Sigmoid colon (tissue), 7 donors: ENCODE measurements around the gene YIPF3. TPM values are rescaled to one million over a fixed set of nuclear protein-coding genes. Genes with fewer than 3 reads are reported as not detected.

Experiments used
- DNase-seq: peaks from one replicate; pipeline ENCODE4 v3.0.0-alpha.2; 2019
- H3K27ac ChIP-seq, 4 donors: fragments of 200-600 bp; sonication (generic); one replicate each; pipeline ENCODE4 v1.5.1; 2016 to 2019; ENCODE audit warnings: mild to moderate bottlenecking in 1 of 4
- H3K27me3 ChIP-seq, 3 donors: fragments of 200-600 bp; sonication (generic); one replicate each; pipeline ENCODE4 v1.5.1; 2019; ENCODE audit warnings: mild to moderate bottlenecking in 1 of 3
- H3K36me3 ChIP-seq, 4 donors: fragments of 200-600 bp; sonication (generic); one replicate each; pipeline ENCODE4 v1.5.1; 2016 to 2019
- H3K4me1 ChIP-seq, 4 donors: fragments of 200-600 bp; sonication (generic); one replicate each; pipeline ENCODE4 v1.5.1; 2017 to 2019
- H3K4me3 ChIP-seq, 4 donors: fragments of 200-600 bp; sonication (generic); one replicate each; pipeline ENCODE4 v1.5.1; 2017 to 2019; ENCODE audit warnings: mild to moderate bottlenecking in 2 of 4, moderate library complexity in 1 of 4
- H3K9me3 ChIP-seq, 4 donors: fragments of 200-600 bp in 3 of 4; sonication (generic) in 3 of 4; one replicate each; pipeline versions ENCODE4 v1.5.1 to v1.6.1; 2013 to 2019
- CTCF ChIP-seq, 4 experiments: fragments of 450-650 bp in 3 of 4; fragments of 200-600 bp in 1 of 4; IDR thresholded peaks; one replicate each; pipeline ENCODE4 v1.5.1; 2016 to 2019; ENCODE audit warnings: antibody characterized with exemption in 4 of 4, mild to moderate bottlenecking in 3 of 4, moderate library complexity in 2 of 4
- EP300 ChIP-seq, 4 donors: sonication (generic); formaldehyde crosslinking; IDR thresholded peaks; one replicate each; pipeline ENCODE4 v1.6.1; 2017; ENCODE audit warnings: antibody characterized with exemption in 4 of 4
- POLR2A ChIP-seq, 2 donors: fragments of 450-650 bp; IDR thresholded peaks; one replicate each; pipeline ENCODE4 v1.6.1; 2016; ENCODE audit warnings: antibody characterized with exemption in 2 of 2, mild to moderate bottlenecking in 2 of 2, moderate library complexity in 2 of 2
- POLR2AphosphoS5 ChIP-seq, 4 donors: sonication (generic); formaldehyde crosslinking; IDR thresholded peaks; one replicate each; pipeline ENCODE4 v1.6.1; 2017; ENCODE audit warnings: antibody characterized with exemption in 4 of 4
- WGBS, 2 donors: extraction: QIAGEN DNeasy Blood & Tissue Kit; methylation state at CpG; one replicate each; pipeline ENCODE4 v1.1.7; 2013; 5-methylcytosine and 5-hydroxymethylcytosine counted together
- intact Hi-C: fragments of 100-400 bp; cut with DNase I; formaldehyde crosslinking; loops from one replicate; pipeline ENCODE4 v1.15.1; 2023
- polyA plus RNA-seq, 3 donors: library from polyadenylated mRNA; stranded (reverse); fragments of 200-250 nt; gene quantifications; one replicate each; pipeline ENCODE4 v1.2.3, GENCODE V29; 2013
- total RNA-seq, 4 donors: library from RNA; depleted of rRNA; stranded (reverse); fragments of >200 nt; gene quantifications; one replicate each; pipeline ENCODE4 v1.1.0, GENCODE V29; 2016
- donor health status: healthy with polysubstance abuse.
- donor health status: Bipolar disorder and iron deficiency.
- donor health status: healthy.

YIPF3 gene
- total and polyA plus RNA-seq, 7 donors = 35.4 to 93.6 (median 65.6) TPM

- DNase-seq = no peak
- peak overlapping the region; percentile 84 to 91 (median 85) for H3K27ac ChIP-seq
- H3K4me1 ChIP-seq = peaks cover 0 to 41% (median 35%) of the 10 kb centered on the region in 4 donors
- intact Hi-C loops = loop anchor here (2.0 to 10.0 kb wide), 2 partner anchors 111 to 343 kb away; partner anchors contain the start of genes GTPBP2 and SRF
- peak in 1 of 4 experiments; percentile 7 for TF ChIP-seq CTCF (IDR thresholded peaks at IDR 0.05)
- TF ChIP-seq POLR2AphosphoS5 (IDR thresholded peaks at IDR 0.05) = no peak
- H3K27me3 ChIP-seq = no peaks in the 10 kb centered on the region
- peak overlapping the region; percentile 73 to 94 (median 79) for H3K4me3 ChIP-seq
- 1 to 5% methylated on average over 10 of the region's 10 CpGs for WGBS, 2 donors
- no peaks in the 10 kb centered on the region for H3K9me3 ChIP-seq
- H3K36me3 ChIP-seq = peaks cover 38 to 66% (median 52%) of the 10 kb centered on the region in 4 donors
These were observed 1.0 kb upstream of the YIPF3 start for GRCh38 chr6:43517505-43518357.

- H3K4me3 ChIP-seq = peak overlapping the region; percentile 73 to 94 (median 79)
- no peak for DNase-seq
- H3K27ac ChIP-seq = peak overlapping the region; percentile 84 to 91 (median 85)
- WGBS, 2 donors = 0 to 1% methylated on average over 10 of the region's 10 CpGs
- H3K36me3 ChIP-seq = peaks cover 42 to 66% (median 51%) of the 10 kb centered on the region in 4 donors
- H3K4me1 ChIP-seq = peaks cover 0 to 41% (median 35%) of the 10 kb centered on the region in 4 donors
- intact Hi-C loops = loop anchor here (2.0 to 10.0 kb wide), 2 partner anchors 112 to 342 kb away; partner anchors contain the start of genes GTPBP2 and SRF
- no peaks in the 10 kb centered on the region for H3K27me3 ChIP-seq
- TF ChIP-seq EP300 (IDR thresholded peaks at IDR 0.05) (no peak), POLR2A (IDR thresholded peaks at IDR 0.05) (no peak), POLR2AphosphoS5 (IDR thresholded peaks at IDR 0.05) (no peak), CTCF (IDR thresholded peaks at IDR 0.05) (no peak)
- no peaks in the 10 kb centered on the region for H3K9me3 ChIP-seq
These were observed 394 bp downstream of the YIPF3 start for GRCh38 chr6:43516367-43516696.

GRCh38 chr6:43515808-43516207, 918 bp downstream of the YIPF3 start:
- intact Hi-C loops = loop anchor here (2.0 to 10.0 kb wide), 2 partner anchors 113 to 341 kb away; partner anchors contain the start of genes GTPBP2 and SRF
- no peak for DNase-seq
- H3K4me3 ChIP-seq = peak overlapping the region; percentile 73 to 94 (median 79)
- no peaks in the 10 kb centered on the region for H3K27me3 ChIP-seq
- peak overlapping the region in 3 of 4 donors; percentile 84 to 91 (median 85) for H3K27ac ChIP-seq
- H3K4me1 ChIP-seq = peaks cover 0 to 42% (median 36%) of the 10 kb centered on the region in 4 donors
- TF ChIP-seq POLR2A (IDR thresholded peaks at IDR 0.05) (no peak), CTCF (IDR thresholded peaks at IDR 0.05) (no peak), POLR2AphosphoS5 (IDR thresholded peaks at IDR 0.05) (no peak), EP300 (IDR thresholded peaks at IDR 0.05) (no peak)
- WGBS, 2 donors = 71 to 79% methylated on average over 9 of the region's 9 CpGs
- H3K36me3 ChIP-seq = peaks cover 38 to 66% (median 46%) of the 10 kb centered on the region in 4 donors
- no peaks in the 10 kb centered on the region for H3K9me3 ChIP-seq

- Histone ChIP-seq H3K4me3 (no peak overlapping the region), H3K4me1 (peaks cover 0 to 45% (median 42%) of the 10 kb centered on the region in 4 donors), H3K9me3 (no peaks in the 10 kb centered on the region), H3K27ac (no peak overlapping the region), H3K27me3 (peaks cover 0 to 14% (median 0%) of the 10 kb centered on the region in 3 donors), H3K36me3 (peaks cover 24 to 49% (median 32%) of the 10 kb centered on the region in 4 donors)
- 91 to 95% methylated on average over 11 of the region's 11 CpGs for whole genome bisulfite sequencing, 2 donors
- no peak for DNase-seq
- TF ChIP-seq POLR2AphosphoS5 (IDR thresholded peaks at IDR 0.05) (no peak), POLR2A (IDR thresholded peaks at IDR 0.05) (no peak), CTCF (IDR thresholded peaks at IDR 0.05) (no peak), EP300 (IDR thresholded peaks at IDR 0.05) (no peak)
- intact Hi-C loops = loop anchor here (10.0 kb wide), 1 partner anchor 337 kb away; the partner anchor contains the start of gene SRF
These were observed 4.8 kb downstream of the YIPF3 start for GRCh38 chr6:43511824-43512415.
